ENCODE results near the gene C19orf85. TPM values are rescaled to one million over a fixed set of nuclear protein-coding genes. Genes with fewer than 3 reads are reported as not detected.
"Not testable (repeated sequence)": the region's sequence is repeated elsewhere in the genome, so short reads cannot be mapped to it uniquely, and the experiment has no call there.

Gene C19orf85
- total and polyA plus RNA-seq, 10 of the 15 experiments (the other 5 are each of a cell fraction or from before 2014, with no cell fraction given), result not detected

- TF ChIP-seq ZNF687 (IDR thresholded peaks at IDR 0.05), result no peak
- TF ChIP-seq POLR2AphosphoS2 (IDR thresholded peaks at IDR 0.05; ENCODE audit: low read depth, low read length), result no peak
- TF ChIP-seq PBX3 (IDR thresholded peaks at IDR 0.05; ENCODE audit: insufficient replicate concordance, low read depth, low read length), result no peak
Observed at GRCh38 chr19:55497763-55498162, 33.2 kb upstream of the C19orf85 start (continued).

- ChIA-PET RAD21 (ENCODE audit: unreplicated experiment) (interaction anchor here (0.6 kb wide), 1 partner anchor 18 kb away, joined by 4 read pairs; no protein-coding TSS in a partner anchor), CTCF (interaction anchor here (2.8 kb wide), 1 partner anchor 29 kb away, joined by 7 read pairs; no protein-coding TSS in a partner anchor), SMC1A (ENCODE audit: uncharacterized antibody, unreplicated experiment) (interaction anchor here (1.5 kb wide), 1 partner anchor 10 kb away, joined by 4 read pairs; no protein-coding TSS in a partner anchor)
- H3K4me3 ChIP-seq; H3K4me2 ChIP-seq (ENCODE audit: control insufficient read depth, insufficient read depth); ATAC-seq; H3K9ac ChIP-seq (ENCODE audit: control insufficient read depth, insufficient read depth, low read length); POLR2A ChIA-PET; FAIRE-seq; H3K27me3 ChIP-seq (replicated peaks in 1 of 2; ENCODE audit: control insufficient read depth in 2 of 2, insufficient read depth in 2 of 2, low read length in 1 of 2); H2AFZ ChIP-seq (ENCODE audit: control insufficient read depth, low read depth, low read length); intact Hi-C loops (cut with micrococcal nuclease; ENCODE audit: unreplicated experiment); H3K9me3 ChIP-seq (replicated peaks; ENCODE audit: control insufficient read depth, insufficient read depth, low read length); in situ Hi-C loops (cut with MboI); H4K20me1 ChIP-seq (ENCODE audit: control insufficient read depth, insufficient read depth); H3K4me1 ChIP-seq (ENCODE audit: control insufficient read depth, insufficient read depth, low read length); DNase-seq (ENCODE audit: low read depth, low spot score); BruUV-seq (replicated peaks); H3K27ac ChIP-seq (ENCODE audit: control insufficient read depth, insufficient read depth); H3K79me2 ChIP-seq (ENCODE audit: control insufficient read depth, insufficient read depth, low read length); H3K36me3 ChIP-seq (ENCODE audit: control insufficient read depth in 2 of 2, insufficient read depth in 2 of 2, low read length in 1 of 2): not testable (repeated sequence)
- WGBS (ENCODE audit: insufficient coverage, insufficient replicate concordance, low lambda C conversion rate, missing lambda C conversion rate), result 60% methylated on average over 10 of the region's 10 CpGs
Observed at GRCh38 chr19:55496820-55497219, 32.3 kb upstream of the C19orf85 start.

Data from GM12878 (cell line).